Stimulated activated CD4-positive, alpha-beta T cell treated with anti-CD3 and anti-CD28 coated beads, Interleukin-15, amount 100 ng/mL, for 1 hour (primary cell): Measurements from ENCODE around the gene RIMBP3B.
"Not testable (repeated sequence)": the region's sequence is repeated elsewhere in the genome, so short reads cannot be mapped to it uniquely, and the experiment has no call there.

Experiments used
- DNase-seq, 2 donors: peaks; one replicate each; pipeline ENCODE4 v3.0.0-alpha.2; 2020; ENCODE audit warnings: low read depth in 1 of 2, low spot score in 1 of 2

The RIMBP3B gene

GRCh38 chr22:21417853-21418252, 34.3 kb downstream of the RIMBP3B start:
- peak in 1 of 2 donors; percentile 4 for DNase-seq

- DNase-seq = not testable (repeated sequence)
These were observed 35.6 kb downstream of the RIMBP3B start for GRCh38 chr22:21418974-21419638.

- DNase-seq = not testable (repeated sequence)
These were observed 36.7 kb downstream of the RIMBP3B start for GRCh38 chr22:21420180-21420763.

- DNase-seq = not testable (repeated sequence)
These were observed 40.6 kb downstream of the RIMBP3B start for GRCh38 chr22:21424084-21424709.

- DNase-seq = not testable (repeated sequence)
These were observed 51.1 kb downstream of the RIMBP3B start for GRCh38 chr22:21434378-21435233.

GRCh38 chr22:21435998-21436810, 52.7 kb downstream of the RIMBP3B start:
- DNase-seq = not testable (repeated sequence)

- DNase-seq = not testable (repeated sequence)
These were observed 54.5 kb downstream of the RIMBP3B start for GRCh38 chr22:21438013-21438412.
